Endothelial cell (in vitro differentiated cells): Measurements from ENCODE around the gene FUBP1. TPM values are rescaled to one million over a fixed set of nuclear protein-coding genes. Genes with fewer than 3 reads are reported as not detected.
"Not testable (repeated sequence)": the region's sequence is repeated elsewhere in the genome, so short reads cannot be mapped to it uniquely, and the experiment has no call there.

Experiments used
- DNase-seq: peaks from one replicate; pipeline ENCODE4 v3.0.0; 2021; ENCODE audit warnings: low spot score
- H3K27ac Mint-ChIP-seq: one replicate; pipeline ENCODE4 v1.8.0; 2021; ENCODE audit warnings: mixed read lengths, inconsistent platforms; ENCODE audit not compliant: unreplicated experiment
- H3K27me3 Mint-ChIP-seq: one replicate; pipeline ENCODE4 v1.8.0; 2021; ENCODE audit warnings: mild to moderate bottlenecking, moderate library complexity, mixed read lengths, inconsistent platforms; ENCODE audit not compliant: unreplicated experiment
- H3K36me3 Mint-ChIP-seq: one replicate; pipeline ENCODE4 v1.8.0; 2021; ENCODE audit warnings: mild to moderate bottlenecking, low read depth, mixed read lengths, inconsistent platforms; ENCODE audit not compliant: unreplicated experiment
- H3K4me1 Mint-ChIP-seq: one replicate; pipeline ENCODE4 v1.8.0; 2021; ENCODE audit warnings: mild to moderate bottlenecking, mixed read lengths, inconsistent platforms; ENCODE audit not compliant: unreplicated experiment
- H3K4me3 Mint-ChIP-seq: one replicate; pipeline ENCODE4 v1.8.0; 2021; ENCODE audit warnings: mild to moderate bottlenecking, mixed read lengths, inconsistent platforms; ENCODE audit not compliant: unreplicated experiment
- H3K9me3 Mint-ChIP-seq: one replicate; pipeline ENCODE4 v1.8.0; 2021; ENCODE audit warnings: mixed read lengths, inconsistent platforms; ENCODE audit not compliant: unreplicated experiment
- total RNA-seq: library from RNA; stranded (reverse); fragmentation: NEBNext Ultra II Directional; extraction: Animal tissue kit (Norgen Biotek cat#: 25700); gene quantifications from one replicate; pipeline ENCODE4 v1.2.1, GENCODE V29; 2021; ENCODE audit not compliant: unreplicated experiment
- TF ChIP-seq, protein P1 (sequence below): fragments of 200-600 bp; sonication (generic); IDR thresholded peaks from one replicate; pipeline ENCODE4 v1.5.0; 2021; ENCODE audit warnings: antibody characterized with exemption; ENCODE audit not compliant: unreplicated experiment

The FUBP1 gene
- total RNA-seq, 1 donor from 2014 or later = 148 TPM

GRCh38 chr1:78005448-78005722 is 26.5 kb upstream of the FUBP1 start:
- peak overlapping the region; percentile 94 for H3K4me3 Mint-ChIP-seq

DNA sequence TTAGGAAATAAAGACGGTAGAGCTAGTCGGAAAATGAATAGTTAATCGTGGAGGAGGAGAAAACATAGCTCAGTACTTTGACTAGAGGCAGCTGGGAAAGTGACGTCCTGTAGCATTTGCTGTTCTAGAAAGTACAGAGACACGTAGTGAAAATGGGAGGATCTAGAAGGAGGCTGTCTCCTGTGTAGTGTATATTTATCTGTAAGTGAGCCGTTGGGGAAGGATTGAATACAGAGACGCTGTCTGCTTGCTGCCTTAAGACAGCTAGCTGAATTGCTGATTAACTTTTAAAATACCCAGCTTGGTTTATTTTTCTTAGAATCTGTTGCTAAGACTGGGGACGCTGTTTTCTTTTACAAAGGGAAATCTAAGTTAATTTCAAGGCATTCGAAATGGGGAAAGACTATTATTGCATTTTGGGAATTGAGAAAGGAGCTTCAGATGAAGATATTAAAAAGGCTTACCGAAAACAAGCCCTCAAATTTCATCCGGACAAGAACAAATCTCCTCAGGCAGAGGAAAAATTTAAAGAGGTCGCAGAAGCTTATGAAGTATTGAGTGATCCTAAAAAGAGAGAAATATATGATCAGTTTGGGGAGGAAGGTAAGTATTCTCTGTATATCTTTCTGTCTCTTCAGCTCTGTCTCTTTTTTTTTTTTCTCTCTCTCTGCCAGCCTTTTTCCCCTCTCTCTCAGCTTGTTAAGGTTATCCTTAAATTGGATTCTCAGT is 26.0 kb upstream of the FUBP1 start, which contains the start of gene DNAJB4:
DNAJB4 (plus strand) TSS at position 221 of the 729 bp plus-strand sequence; CDS start at position 393, 172 bp downstream.
- Mint-ChIP-seq H3K4me3 (peak within 1 kb of the TSS; percentile 94), H3K27ac (peak within 1 kb of the TSS; percentile 98), H3K9me3 (no peaks in the 10 kb centered on the region), H3K4me1 (peaks cover 16% of the 10 kb centered on the region), H3K27me3 (peaks cover 10% of the 10 kb centered on the region), H3K36me3 (peaks cover 5% of the 10 kb centered on the region)
- TF ChIP-seq, protein P1, sequence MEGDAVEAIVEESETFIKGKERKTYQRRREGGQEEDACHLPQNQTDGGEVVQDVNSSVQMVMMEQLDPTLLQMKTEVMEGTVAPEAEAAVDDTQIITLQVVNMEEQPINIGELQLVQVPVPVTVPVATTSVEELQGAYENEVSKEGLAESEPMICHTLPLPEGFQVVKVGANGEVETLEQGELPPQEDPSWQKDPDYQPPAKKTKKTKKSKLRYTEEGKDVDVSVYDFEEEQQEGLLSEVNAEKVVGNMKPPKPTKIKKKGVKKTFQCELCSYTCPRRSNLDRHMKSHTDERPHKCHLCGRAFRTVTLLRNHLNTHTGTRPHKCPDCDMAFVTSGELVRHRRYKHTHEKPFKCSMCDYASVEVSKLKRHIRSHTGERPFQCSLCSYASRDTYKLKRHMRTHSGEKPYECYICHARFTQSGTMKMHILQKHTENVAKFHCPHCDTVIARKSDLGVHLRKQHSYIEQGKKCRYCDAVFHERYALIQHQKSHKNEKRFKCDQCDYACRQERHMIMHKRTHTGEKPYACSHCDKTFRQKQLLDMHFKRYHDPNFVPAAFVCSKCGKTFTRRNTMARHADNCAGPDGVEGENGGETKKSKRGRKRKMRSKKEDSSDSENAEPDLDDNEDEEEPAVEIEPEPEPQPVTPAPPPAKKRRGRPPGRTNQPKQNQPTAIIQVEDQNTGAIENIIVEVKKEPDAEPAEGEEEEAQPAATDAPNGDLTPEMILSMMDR = no peak
- peak; percentile 50 for DNase-seq

More at GRCh38 chr1:78005448-78005722, 26.5 kb upstream of the FUBP1 start:
- TF ChIP-seq, protein P1 = no peak
- peaks cover 16% of the 10 kb centered on the region for H3K4me1 Mint-ChIP-seq
- H3K36me3 Mint-ChIP-seq = peaks cover 5% of the 10 kb centered on the region
- no peaks in the 10 kb centered on the region for H3K9me3 Mint-ChIP-seq
- no peak for DNase-seq
- peak overlapping the region; percentile 98 for H3K27ac Mint-ChIP-seq
- H3K27me3 Mint-ChIP-seq = peaks cover 10% of the 10 kb centered on the region

GRCh38 chr1:78003882-78004718 is 25.2 kb upstream of the FUBP1 start:
- H3K4me1 Mint-ChIP-seq = peaks cover 16% of the 10 kb centered on the region

DNA sequence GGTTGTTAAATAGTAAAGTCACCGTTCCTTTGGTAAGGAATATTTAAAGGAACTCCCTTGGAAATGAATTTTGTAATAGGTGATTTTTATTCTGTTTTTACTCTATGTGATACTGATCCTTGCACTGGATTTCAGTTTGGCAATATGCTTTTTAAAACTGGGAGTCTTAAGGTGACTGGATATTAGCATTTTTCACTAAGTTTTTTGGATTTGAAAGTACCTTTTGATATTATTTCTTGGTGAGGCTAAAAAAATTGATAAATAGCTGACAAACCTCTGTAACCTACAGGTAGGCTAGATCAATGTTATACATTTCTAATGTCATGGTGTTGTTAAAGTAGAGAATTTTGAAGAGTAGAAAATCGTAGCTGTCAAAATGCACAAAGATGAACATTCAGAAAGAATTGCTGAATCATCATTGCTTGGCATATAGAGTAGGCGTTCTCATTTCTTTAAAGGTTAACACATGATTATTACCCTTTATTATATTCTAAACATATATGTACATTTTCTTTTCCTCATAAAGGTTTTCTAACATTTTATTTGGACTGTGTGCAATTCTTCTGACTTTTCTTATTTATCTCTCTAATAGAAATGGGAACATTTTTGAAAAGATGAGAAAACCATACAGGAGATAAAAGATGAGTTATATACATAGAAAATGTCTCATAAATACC is 24.3 kb upstream of the FUBP1 start:
- Mint-ChIP-seq H3K4me1 (peaks cover 16% of the 10 kb centered on the region), H3K27ac (peak overlapping the region; percentile 42), H3K9me3 (no peaks in the 10 kb centered on the region), H3K36me3 (peaks cover 5% of the 10 kb centered on the region), H3K4me3 (no peak overlapping the region), H3K27me3 (peaks cover 10% of the 10 kb centered on the region)
- TF ChIP-seq, protein P1 = no peak
- DNase-seq = no peak

More at GRCh38 chr1:78003882-78004718, 25.2 kb upstream of the FUBP1 start:
- Mint-ChIP-seq H3K27ac (peak overlapping the region; percentile 98), H3K36me3 (peaks cover 5% of the 10 kb centered on the region), H3K9me3 (no peaks in the 10 kb centered on the region), H3K27me3 (peaks cover 10% of the 10 kb centered on the region), H3K4me3 (peak overlapping the region; percentile 94)
- peak; percentile 57 for DNase-seq
- TF ChIP-seq, protein P1 = no peak

DNA sequence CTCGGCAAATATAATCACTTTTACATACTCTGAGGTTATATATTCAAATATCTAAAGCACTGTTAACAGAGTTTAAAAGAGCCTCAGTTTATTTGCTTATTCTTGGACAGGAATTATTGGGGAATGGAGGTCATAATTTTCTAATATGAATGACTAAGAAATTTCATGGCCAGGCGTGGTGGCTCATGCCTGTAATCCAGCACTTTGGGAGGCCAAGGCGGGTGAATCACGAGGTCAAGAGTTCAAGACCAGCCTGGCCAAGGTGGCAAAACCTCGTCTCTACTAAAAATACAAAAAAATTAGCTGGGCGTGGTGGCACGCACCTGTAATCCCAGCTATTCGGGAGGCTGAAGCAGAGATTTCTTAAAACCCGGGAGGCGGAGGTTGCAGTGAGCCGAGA is 21.7 kb upstream of the FUBP1 start:
- H3K27me3 Mint-ChIP-seq = peaks cover 10% of the 10 kb centered on the region

More for the DNA sequence above, 21.7 kb upstream of the FUBP1 start:
- not testable (repeated sequence) for H3K36me3 Mint-ChIP-seq, H3K9me3 Mint-ChIP-seq, H3K27ac Mint-ChIP-seq, H3K4me3 Mint-ChIP-seq, DNase-seq
- H3K4me1 Mint-ChIP-seq = peaks cover 12% of the 10 kb centered on the region
